GM12874 (cell line): Measurements from ENCODE around the gene STK26.

Experiments
- TF ChIP-seq, protein P1 (sequence below): IDR thresholded peaks from 2 replicates; pipeline ENCODE4 v1.5.1; 2011; ENCODE audit warnings: low read depth, mild to moderate bottlenecking, control low read depth, low read length, moderate library complexity; ENCODE audit not compliant: insufficient read depth

The STK26 gene

DNA sequence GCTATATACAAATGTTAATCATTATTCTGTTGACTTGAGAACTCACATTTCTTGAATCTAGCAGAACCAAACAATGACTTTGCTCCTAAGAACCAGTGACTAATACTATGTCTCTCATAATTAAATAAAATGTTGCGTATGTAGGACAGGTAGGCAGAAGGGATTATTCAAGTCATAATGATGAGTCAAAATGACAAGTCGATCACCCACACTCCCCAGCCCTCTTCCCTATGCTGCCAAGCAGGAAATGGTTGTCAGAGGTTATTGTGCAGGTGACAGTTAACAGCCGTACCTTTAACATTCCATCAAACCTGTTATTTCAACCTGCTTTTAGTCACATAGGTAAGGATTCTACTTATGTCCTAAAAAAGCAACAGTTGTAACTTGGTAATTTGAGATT is 22.0 kb upstream of the STK26 start:
- TF ChIP-seq, protein P1, sequence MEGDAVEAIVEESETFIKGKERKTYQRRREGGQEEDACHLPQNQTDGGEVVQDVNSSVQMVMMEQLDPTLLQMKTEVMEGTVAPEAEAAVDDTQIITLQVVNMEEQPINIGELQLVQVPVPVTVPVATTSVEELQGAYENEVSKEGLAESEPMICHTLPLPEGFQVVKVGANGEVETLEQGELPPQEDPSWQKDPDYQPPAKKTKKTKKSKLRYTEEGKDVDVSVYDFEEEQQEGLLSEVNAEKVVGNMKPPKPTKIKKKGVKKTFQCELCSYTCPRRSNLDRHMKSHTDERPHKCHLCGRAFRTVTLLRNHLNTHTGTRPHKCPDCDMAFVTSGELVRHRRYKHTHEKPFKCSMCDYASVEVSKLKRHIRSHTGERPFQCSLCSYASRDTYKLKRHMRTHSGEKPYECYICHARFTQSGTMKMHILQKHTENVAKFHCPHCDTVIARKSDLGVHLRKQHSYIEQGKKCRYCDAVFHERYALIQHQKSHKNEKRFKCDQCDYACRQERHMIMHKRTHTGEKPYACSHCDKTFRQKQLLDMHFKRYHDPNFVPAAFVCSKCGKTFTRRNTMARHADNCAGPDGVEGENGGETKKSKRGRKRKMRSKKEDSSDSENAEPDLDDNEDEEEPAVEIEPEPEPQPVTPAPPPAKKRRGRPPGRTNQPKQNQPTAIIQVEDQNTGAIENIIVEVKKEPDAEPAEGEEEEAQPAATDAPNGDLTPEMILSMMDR: no peak

DNA sequence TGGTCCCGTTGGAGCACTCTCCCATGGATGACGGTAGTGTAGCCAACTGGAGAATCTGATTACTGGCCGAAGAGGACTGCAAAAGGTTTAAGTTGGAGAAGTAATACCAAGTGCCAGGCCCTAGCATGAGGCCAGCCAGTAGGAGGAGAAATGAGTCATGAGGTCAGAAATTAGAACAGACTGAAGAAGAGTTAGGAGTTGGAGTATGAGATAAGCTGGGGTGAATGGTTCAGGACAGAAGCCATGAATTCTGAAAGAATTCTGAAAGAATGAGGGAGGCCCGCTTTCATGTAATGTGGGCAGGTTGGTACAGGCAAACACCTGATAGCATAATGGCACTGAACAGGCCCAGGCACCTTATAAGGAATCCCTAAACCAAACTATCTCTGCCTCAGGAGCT is 18.4 kb upstream of the STK26 start:
- TF ChIP-seq, protein P1: no peak

DNA sequence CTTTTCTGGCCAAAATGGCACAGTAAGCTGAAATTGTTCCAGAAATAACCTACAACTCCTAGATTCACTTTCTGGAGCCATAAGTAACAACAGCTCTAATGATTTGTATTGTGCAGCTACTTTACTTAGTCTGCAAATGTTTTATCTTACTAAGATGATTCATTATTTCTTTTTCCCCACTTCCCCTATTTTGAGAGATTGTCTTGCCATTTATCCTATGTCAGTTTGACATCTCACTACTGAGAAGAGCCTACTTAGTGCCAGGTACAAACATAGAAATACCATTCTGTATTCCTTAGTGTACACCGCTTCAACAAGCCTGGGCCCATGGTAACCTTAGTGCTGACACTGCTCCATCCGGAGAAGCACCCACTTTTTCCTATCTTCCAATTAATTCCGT is 13.8 kb upstream of the STK26 start:
- TF ChIP-seq, protein P1: no peak

DNA sequence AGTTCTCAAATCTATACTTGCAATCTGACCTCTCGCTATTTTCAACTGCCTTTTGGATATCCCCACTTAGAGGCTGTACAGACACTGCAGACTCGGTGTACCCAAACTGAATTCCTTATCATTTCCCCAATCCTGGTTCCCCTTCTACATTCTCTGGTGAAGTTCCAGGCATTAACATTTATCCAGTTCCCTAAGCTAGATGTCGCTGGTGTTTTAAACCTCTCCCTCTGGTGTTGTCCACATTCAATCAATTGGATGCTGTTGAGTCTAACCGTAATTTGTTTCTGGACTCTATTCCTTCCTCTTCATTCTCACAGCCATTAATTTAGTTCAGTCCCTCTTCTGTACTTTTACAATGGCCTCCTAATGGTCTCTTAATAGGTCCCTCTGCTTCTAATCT is 7.2 kb upstream of the STK26 start:
- TF ChIP-seq, protein P1: no peak

DNA sequence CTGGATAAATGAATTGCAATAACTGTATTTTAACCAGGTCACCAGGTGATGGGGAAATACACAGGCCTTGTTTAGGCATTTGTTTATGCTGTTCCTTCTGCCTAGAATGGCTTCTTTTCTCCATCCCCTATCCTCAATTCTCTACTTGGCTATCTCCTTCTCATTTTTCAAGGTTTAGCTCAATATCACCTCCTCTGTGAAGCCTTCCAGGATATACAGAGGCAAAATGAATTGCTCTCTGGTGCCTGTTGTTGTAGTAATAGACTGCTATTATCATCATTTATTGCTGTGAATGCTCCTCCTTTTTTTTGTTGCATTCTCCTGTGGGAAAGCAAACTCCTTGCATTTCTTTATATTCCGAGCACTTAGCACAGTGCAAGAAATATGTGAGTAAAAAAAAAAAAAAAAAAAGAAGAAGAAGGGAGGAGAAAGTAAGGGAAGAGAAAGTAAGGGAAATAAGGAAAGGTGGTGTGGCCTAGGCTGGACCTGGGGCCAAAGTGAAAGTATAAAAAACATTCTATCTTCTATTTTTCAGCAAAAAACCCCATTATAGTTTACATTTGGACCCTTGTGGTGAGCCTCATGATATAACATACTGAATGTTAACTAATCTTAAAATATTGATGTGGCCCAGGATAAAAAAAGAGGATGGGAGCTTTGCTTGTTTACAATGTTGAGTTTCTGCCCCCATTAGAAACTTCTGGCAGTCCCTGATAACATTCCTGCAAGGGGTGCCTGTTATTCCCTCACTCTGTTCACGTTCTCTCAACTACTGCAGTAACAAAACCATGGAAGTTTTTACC is 6.3 kb upstream of the STK26 start:
- TF ChIP-seq, protein P1: no peak

DNA sequence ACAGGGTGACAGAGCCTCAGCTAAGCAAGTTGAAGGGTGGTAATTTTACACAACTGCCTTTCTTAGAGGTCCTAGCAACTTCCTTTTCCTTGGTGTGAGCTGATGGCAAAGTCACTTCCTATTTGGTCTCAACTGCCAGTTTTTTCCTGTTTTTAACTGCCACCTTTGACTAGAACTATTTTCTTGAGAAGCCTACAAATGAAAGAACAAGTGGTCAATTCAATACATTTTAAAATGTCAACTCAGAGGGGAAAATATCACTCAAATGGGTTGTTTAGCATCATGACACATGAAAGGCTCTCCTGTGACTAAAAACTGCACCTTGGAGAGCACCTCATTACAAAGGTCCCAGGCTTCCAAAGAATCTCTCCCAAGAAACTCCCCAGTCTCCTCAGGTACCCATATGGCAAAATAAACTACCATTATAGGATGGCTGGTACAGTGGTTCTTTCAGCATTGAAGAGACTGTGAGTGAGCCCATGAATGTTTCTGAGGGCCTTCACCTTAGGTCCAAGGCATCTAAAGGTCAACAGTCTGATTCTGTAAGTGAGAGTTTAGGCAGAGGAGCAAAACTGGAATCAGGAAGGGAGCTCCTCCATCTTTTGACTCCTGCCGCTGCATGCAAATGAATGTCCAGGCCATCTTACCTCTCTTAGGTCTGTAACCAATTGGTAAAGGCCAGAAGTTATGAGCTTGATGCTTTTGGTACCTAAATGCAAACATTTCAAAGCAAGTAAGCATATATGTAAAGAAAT is 5.5 kb upstream of the STK26 start:
- TF ChIP-seq, protein P1: no peak

DNA sequence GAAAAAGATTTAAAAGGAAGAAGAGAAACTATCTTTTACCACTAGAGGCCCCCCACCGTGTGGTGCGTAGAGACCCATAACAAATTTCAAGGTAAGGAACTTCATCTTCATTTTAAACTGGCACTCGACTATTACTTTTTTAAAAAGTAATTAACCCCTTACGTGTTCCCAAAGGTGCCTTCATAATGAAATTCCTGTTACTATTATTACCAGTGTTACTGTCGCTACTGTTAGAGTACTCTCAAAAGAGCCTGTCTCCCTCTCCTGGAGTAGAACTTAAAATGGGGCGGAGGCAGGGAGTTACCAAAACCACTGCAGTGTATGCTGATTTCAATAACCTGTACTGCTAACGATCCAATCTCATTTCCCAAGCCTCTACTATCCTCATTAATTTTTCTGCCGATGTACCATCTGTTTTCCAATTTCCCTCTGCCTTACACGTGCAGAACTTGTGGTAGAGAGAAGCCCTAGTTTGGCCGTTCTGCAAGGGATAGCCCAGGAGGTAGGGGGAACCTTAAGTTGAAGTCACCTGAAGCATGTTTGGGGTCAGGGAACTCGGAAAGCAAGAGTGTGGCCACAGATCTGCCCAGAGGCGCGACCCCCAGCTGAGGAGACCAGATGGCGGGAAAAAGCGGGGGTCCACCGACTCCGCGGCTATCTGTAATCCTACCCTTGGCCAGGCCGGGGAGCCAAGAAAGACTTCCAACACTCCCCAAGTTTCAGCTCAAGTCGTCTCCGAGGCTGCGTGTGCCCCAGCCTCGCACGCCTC is 720 bp upstream of the STK26 start:
- TF ChIP-seq, protein P1: peak; percentile 22; the same call in 1 of the 2 replicates
